HEK293 (cell line): ENCODE data around the gene DNAH6.

Experiments
- CTCF ChIA-PET: fragments of 350-600 bp; formaldehyde crosslinking; extraction: SDS; loops from one replicate; lab custom pipeline; 2021; ENCODE audit warnings: antibody characterized with exemption; lab: Yijun Ruan, JAX
- POLR2A ChIA-PET: fragments of 300-600 bp; formaldehyde crosslinking; extraction: SDS; loops from one replicate; lab custom pipeline; 2020; ENCODE audit warnings: antibody characterized with exemption, inconsistent platforms; lab: Yijun Ruan, JAX
- H3K27ac ChIP-seq: fragments of 200-500 bp; sonication (Bioruptor generic); 2 replicates; pipeline ENCODE4 v1.5.1; 2014; ENCODE audit warnings: low read depth, low read length, control low read depth, inconsistent platforms; ENCODE audit errors: extremely low read depth
- H3K36me3 ChIP-seq, 2 experiments: fragments of 200-500 bp in 1 of 2; sonication (Bioruptor generic) in 1 of 2; 1 replicate in 1 of 2; 2 replicates in 1 of 2; pipeline ENCODE4 v1.5.1; 2014 to 2017; ENCODE audit warnings: inconsistent platforms in 2 of 2, low read length in 2 of 2; ENCODE audit not compliant: control insufficient read depth in 2 of 2, insufficient read depth in 1 of 2
- H3K4me1 ChIP-seq: fragments of 200-500 bp; sonication (Bioruptor generic); 2 replicates; pipeline ENCODE4 v1.5.1; 2014; ENCODE audit warnings: mild to moderate bottlenecking, low read length, inconsistent platforms; ENCODE audit not compliant: control insufficient read depth, insufficient read depth
- H3K4me3 ChIP-seq: 2 replicates; pipeline ENCODE4 v1.5.1; 2011; ENCODE audit warnings: low read depth, mild to moderate bottlenecking, control low read depth, low read length, moderate library complexity
- H3K9me3 ChIP-seq: fragments of 200-500 bp; sonication (Bioruptor generic); 2 replicates; pipeline ENCODE4 v1.5.1; 2014; ENCODE audit warnings: low read depth, low read length, inconsistent platforms; ENCODE audit not compliant: control insufficient read depth, insufficient read depth
- FEZF1 ChIP-seq: fragments of 450-650 bp; formaldehyde crosslinking; IDR thresholded peaks from 2 replicates; pipeline ENCODE4 v1.5.1; 2016; ENCODE audit warnings: missing biosample characterization, missing genetic modification characterization
- GFI1B ChIP-seq: fragments of 450-650 bp; formaldehyde crosslinking; IDR thresholded peaks from 2 replicates; pipeline ENCODE4 v1.5.1; 2016; ENCODE audit warnings: missing biosample characterization, missing genetic modification characterization
- GLIS1 ChIP-seq: fragments of 450-650 bp; formaldehyde crosslinking; IDR thresholded peaks from 2 replicates; pipeline ENCODE4 v1.5.1; 2016; ENCODE audit warnings: missing biosample characterization, missing genetic modification characterization
- KLF7 ChIP-seq: fragments of 450-650 bp; formaldehyde crosslinking; IDR thresholded peaks from 2 replicates; pipeline ENCODE4 v1.5.1; 2016; ENCODE audit warnings: missing biosample characterization, missing genetic modification characterization, borderline replicate concordance
- MZF1 ChIP-seq: fragments of 450-650 bp; formaldehyde crosslinking; IDR thresholded peaks from 2 replicates; pipeline ENCODE4 v1.5.1; 2017; ENCODE audit warnings: missing biosample characterization, missing genetic modification characterization, borderline replicate concordance
- REPIN1 ChIP-seq: fragments of 450-650 bp; formaldehyde crosslinking; IDR thresholded peaks from 2 replicates; pipeline ENCODE4 v1.5.1; 2017; ENCODE audit warnings: missing biosample characterization, missing genetic modification characterization, low read depth
- TRIM28 ChIP-seq: IDR thresholded peaks from 2 replicates; pipeline ENCODE4 v1.6.1; 2011; ENCODE audit warnings: low read length, control low read depth, borderline replicate concordance
- WT1 ChIP-seq: fragments of 450-650 bp; formaldehyde crosslinking; IDR thresholded peaks from 2 replicates; pipeline ENCODE4 v1.5.1; 2016; ENCODE audit warnings: missing biosample characterization, missing genetic modification characterization
- ZBTB48 ChIP-seq: fragments of 450-650 bp; formaldehyde crosslinking; IDR thresholded peaks from 2 replicates; pipeline ENCODE4 v1.5.1; 2016; ENCODE audit warnings: missing biosample characterization, missing genetic modification characterization
- ZNF335 ChIP-seq: fragments of 450-650 bp; formaldehyde crosslinking; conservative IDR thresholded peaks from 2 replicates; pipeline ENCODE4 v1.5.1; 2016; ENCODE audit warnings: missing biosample characterization, missing genetic modification characterization
- ZNF610 ChIP-seq: fragments of 450-650 bp; formaldehyde crosslinking; IDR thresholded peaks from 2 replicates; pipeline ENCODE4 v1.5.1; 2016; ENCODE audit warnings: missing biosample characterization, missing genetic modification characterization, borderline replicate concordance
- ZNF785 ChIP-seq: fragments of 450-650 bp; formaldehyde crosslinking; IDR thresholded peaks from 2 replicates; pipeline ENCODE4 v1.5.1; 2016; ENCODE audit warnings: missing biosample characterization, missing genetic modification characterization
- ZXDB ChIP-seq: fragments of 450-650 bp; formaldehyde crosslinking; IDR thresholded peaks from 2 replicates; pipeline ENCODE4 v1.5.1; 2016; ENCODE audit warnings: missing biosample characterization, missing genetic modification characterization
- TF ChIP-seq, protein P1 (sequence below): fragments of 450-650 bp; formaldehyde crosslinking; IDR thresholded peaks from 2 replicates; pipeline ENCODE4 v1.5.1; 2016; ENCODE audit warnings: missing biosample characterization, missing genetic modification characterization, low read depth
- TF ChIP-seq, protein P2 (sequence below): sonication (generic); formaldehyde crosslinking; IDR thresholded peaks from 2 replicates; pipeline ENCODE4 v1.8.1; 2022; ENCODE audit warnings: mild to moderate bottlenecking, moderate library complexity, missing genetic modification reagents
- TF ChIP-seq, protein P3 (sequence below): fragments of 450-650 bp; formaldehyde crosslinking; conservative IDR thresholded peaks from 2 replicates; pipeline ENCODE4 v1.5.1; 2016; ENCODE audit warnings: low read depth, missing biosample characterization, missing genetic modification characterization
- TF ChIP-seq, protein P4 (sequence below): fragments of 450-650 bp; formaldehyde crosslinking; IDR thresholded peaks from 2 replicates; pipeline ENCODE4 v1.5.1; 2017; ENCODE audit warnings: missing biosample characterization, missing genetic modification characterization

Gene DNAH6

DNA sequence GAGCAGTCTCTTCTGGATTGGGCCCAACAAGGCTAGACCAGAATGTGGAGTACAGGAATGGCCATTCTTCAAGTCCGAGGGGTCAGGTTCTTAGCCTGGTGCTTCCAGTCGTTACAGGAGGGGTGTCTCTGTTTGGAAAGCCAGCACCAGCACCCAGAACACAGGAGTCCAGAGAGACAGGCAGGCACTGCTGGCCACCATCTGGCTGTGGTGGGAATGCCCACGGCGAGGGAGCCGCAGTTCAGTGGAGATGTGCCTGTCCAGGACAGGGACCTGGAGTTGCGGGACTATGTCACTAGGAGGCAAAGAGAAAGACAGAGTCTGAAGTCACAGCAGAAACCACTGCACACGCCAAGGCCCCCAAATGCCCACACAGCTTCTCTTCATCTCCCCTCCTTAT lies 305.5 kb downstream of the DNAH6 start:
- TF ChIP-seq REPIN1 (tag by site-specific recombination): no peak
- TF ChIP-seq MZF1 (tag by site-specific recombination): no peak
- TF ChIP-seq, protein P1, sequence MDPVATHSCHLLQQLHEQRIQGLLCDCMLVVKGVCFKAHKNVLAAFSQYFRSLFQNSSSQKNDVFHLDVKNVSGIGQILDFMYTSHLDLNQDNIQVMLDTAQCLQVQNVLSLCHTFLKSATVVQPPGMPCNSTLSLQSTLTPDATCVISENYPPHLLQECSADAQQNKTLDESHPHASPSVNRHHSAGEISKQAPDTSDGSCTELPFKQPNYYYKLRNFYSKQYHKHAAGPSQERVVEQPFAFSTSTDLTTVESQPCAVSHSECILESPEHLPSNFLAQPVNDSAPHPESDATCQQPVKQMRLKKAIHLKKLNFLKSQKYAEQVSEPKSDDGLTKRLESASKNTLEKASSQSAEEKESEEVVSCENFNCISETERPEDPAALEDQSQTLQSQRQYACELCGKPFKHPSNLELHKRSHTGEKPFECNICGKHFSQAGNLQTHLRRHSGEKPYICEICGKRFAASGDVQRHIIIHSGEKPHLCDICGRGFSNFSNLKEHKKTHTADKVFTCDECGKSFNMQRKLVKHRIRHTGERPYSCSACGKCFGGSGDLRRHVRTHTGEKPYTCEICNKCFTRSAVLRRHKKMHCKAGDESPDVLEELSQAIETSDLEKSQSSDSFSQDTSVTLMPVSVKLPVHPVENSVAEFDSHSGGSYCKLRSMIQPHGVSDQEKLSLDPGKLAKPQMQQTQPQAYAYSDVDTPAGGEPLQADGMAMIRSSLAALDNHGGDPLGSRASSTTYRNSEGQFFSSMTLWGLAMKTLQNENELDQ (tag by site-specific recombination): no peak
- TF ChIP-seq GLIS1: no peak
- CTCF ChIA-PET: no interaction called here
- no peaks in the 10 kb centered on the region for H3K4me1 ChIP-seq
- POLR2A ChIA-PET: no interaction called here
- H3K27ac ChIP-seq: no peak overlapping the region
- H3K4me3 ChIP-seq: no peak overlapping the region
- no peaks in the 10 kb centered on the region for H3K9me3 ChIP-seq
- H3K36me3 ChIP-seq: no peaks in the 10 kb centered on the region

DNA sequence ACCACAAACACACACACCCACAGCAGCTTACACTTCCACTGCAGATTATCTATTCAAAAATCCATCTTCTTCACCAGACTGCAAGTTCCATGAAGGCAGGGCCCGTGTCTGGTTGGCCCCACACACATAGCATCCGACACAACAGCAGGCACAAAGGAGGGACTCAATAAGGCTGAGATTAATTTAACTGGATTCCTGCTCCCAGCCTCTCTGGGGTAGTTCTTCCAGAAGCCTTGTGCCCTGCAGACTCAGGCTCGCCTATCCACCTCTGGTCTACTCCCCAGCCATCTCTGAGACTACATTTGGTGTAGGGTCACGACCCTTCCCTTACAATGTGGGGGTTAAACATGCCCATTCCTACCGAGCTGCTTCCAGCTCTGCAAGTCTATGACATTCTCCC lies 306.9 kb downstream of the DNAH6 start:
- Histone ChIP-seq H3K36me3 (no peaks in the 10 kb centered on the region), H3K4me3 (no peak overlapping the region), H3K9me3 (no peaks in the 10 kb centered on the region), H3K27ac (no peak overlapping the region), H3K4me1 (no peaks in the 10 kb centered on the region)
- CTCF ChIA-PET: interaction anchor here (0.7 kb wide), 1 partner anchor 406 kb away, joined by 3 read pairs; no protein-coding TSS in a partner anchor
- POLR2A ChIA-PET: no interaction called here
- TF ChIP-seq, protein P2, sequence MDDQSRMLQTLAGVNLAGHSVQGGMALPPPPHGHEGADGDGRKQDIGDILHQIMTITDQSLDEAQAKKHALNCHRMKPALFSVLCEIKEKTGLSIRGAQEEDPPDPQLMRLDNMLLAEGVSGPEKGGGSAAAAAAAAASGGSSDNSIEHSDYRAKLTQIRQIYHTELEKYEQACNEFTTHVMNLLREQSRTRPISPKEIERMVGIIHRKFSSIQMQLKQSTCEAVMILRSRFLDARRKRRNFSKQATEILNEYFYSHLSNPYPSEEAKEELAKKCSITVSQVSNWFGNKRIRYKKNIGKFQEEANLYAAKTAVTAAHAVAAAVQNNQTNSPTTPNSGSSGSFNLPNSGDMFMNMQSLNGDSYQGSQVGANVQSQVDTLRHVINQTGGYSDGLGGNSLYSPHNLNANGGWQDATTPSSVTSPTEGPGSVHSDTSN (CRISPR knock-in tag): no peak
- TF ChIP-seq, protein P3, sequence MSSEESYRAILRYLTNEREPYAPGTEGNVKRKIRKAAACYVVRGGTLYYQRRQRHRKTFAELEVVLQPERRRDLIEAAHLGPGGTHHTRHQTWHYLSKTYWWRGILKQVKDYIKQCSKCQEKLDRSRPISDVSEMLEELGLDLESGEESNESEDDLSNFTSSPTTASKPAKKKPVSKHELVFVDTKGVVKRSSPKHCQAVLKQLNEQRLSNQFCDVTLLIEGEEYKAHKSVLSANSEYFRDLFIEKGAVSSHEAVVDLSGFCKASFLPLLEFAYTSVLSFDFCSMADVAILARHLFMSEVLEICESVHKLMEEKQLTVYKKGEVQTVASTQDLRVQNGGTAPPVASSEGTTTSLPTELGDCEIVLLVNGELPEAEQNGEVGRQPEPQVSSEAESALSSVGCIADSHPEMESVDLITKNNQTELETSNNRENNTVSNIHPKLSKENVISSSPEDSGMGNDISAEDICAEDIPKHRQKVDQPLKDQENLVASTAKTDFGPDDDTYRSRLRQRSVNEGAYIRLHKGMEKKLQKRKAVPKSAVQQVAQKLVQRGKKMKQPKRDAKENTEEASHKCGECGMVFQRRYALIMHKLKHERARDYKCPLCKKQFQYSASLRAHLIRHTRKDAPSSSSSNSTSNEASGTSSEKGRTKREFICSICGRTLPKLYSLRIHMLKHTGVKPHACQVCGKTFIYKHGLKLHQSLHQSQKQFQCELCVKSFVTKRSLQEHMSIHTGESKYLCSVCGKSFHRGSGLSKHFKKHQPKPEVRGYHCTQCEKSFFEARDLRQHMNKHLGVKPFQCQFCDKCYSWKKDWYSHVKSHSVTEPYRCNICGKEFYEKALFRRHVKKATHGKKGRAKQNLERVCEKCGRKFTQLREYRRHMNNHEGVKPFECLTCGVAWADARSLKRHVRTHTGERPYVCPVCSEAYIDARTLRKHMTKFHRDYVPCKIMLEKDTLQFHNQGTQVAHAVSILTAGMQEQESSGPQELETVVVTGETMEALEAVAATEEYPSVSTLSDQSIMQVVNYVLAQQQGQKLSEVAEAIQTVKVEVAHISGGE: no peak
- TF ChIP-seq GFI1B (tag by site-specific recombination): no peak
- no peak for TF ChIP-seq FEZF1
- no peak for TF ChIP-seq ZNF610
- TF ChIP-seq, protein P4, sequence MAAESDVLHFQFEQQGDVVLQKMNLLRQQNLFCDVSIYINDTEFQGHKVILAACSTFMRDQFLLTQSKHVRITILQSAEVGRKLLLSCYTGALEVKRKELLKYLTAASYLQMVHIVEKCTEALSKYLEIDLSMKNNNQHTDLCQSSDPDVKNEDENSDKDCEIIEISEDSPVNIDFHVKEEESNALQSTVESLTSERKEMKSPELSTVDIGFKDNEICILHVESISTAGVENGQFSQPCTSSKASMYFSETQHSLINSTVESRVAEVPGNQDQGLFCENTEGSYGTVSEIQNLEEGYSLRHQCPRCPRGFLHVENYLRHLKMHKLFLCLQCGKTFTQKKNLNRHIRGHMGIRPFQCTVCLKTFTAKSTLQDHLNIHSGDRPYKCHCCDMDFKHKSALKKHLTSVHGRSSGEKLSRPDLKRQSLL (tag by site-specific recombination): no peak
- TF ChIP-seq ZNF785: no peak
- TF ChIP-seq KLF7 (tag by site-specific recombination): no peak
- TF ChIP-seq ZBTB48 (tag by site-specific recombination): no peak
- no peak for TF ChIP-seq ZNF335 (tag by site-specific recombination)
- no peak for TF ChIP-seq TRIM28
- no peak for TF ChIP-seq ZXDB
- TF ChIP-seq WT1 (tag by site-specific recombination): no peak
